ENCODE results near the gene SPRING1.
"Not testable (repeated sequence)": the region's sequence is repeated elsewhere in the genome, so short reads cannot be mapped to it uniquely, and the experiment has no call there.

SPRING1 gene

DNA sequence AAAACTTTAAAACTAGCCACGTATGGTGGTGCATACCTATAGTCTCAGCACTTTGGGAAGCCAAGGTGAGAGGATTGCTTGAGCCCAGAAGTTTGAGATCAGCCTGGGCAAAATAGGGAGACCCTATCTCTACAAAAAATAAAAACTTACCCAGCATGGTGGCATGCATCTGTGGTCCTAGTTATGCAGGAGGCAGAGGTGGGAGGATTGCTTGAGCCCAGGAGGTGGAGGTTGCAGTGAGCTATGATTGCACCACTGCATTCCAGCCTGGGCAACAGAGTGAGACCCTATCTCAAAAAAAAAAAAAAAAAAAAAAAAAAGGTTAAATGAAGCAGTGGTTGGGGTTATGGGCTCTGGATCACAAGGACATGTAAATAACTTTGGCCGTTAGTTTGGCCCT lies 4.9 kb upstream of the SPRING1 start:
- in situ Hi-C loops (cut with MboI; ENCODE audit: low sequenced_read_pairs): not testable (repeated sequence)

DNA sequence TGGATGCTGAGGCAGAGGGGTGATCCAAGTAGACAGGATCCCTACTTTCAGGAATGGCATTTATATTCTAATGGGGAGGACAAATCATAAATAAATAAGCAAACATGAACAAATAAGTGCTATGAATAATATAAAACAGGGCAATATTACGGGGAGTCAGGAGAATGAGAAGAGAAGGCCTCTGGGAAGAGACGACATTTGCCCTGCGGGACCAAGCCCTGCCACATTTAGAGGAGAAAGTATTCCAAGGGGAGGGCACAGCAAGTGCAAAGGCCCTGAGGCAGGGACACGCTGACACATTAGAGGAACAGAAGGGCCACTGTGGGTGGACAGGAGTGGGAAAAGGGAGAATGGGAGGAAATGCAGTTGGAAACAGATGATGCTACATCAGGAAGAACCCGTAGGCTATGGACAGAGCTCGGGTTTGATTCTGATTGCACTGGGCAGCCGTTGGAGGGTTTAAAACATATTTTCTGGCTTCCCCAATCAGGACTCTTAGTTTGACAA lies 1.6 kb upstream of the SPRING1 start:
- in situ Hi-C loops (cut with MboI; ENCODE audit: low sequenced_read_pairs): no loop called here

GRCh38 chr12:116736962-116737773 lies 701 bp downstream of the SPRING1 start:
- in situ Hi-C loops (cut with MboI; ENCODE audit: low sequenced_read_pairs): no loop called here

- in situ Hi-C loops (cut with MboI; ENCODE audit: low sequenced_read_pairs): no loop called here
These were observed 1.8 kb downstream of the SPRING1 start for GRCh38 chr12:116735951-116736599.

DNA sequence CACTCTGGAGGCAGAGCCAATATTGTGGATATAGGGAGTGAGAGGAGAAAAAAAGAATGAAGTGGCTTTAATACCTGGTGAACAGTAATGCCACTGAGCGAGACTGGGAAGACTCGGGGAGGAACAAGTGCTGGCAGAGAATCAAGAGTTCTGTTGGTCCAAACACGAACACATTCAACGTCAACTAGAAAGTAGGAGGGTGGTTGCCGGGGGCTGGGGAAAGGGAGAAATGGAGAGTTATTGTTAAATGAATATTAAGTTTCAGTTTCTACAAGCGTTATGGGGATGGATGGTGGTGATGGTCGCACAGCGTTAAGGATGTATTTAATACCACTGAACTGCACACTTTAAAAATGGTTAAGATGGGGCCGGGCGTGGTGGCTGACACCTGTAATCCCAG lies 2.8 kb downstream of the SPRING1 start:
- in situ Hi-C loops (cut with MboI; ENCODE audit: low sequenced_read_pairs): no loop called here

- in situ Hi-C loops (cut with MboI; ENCODE audit: low sequenced_read_pairs): no loop called here
These were observed 3.6 kb downstream of the SPRING1 start for GRCh38 chr12:116734156-116734768.

DNA sequence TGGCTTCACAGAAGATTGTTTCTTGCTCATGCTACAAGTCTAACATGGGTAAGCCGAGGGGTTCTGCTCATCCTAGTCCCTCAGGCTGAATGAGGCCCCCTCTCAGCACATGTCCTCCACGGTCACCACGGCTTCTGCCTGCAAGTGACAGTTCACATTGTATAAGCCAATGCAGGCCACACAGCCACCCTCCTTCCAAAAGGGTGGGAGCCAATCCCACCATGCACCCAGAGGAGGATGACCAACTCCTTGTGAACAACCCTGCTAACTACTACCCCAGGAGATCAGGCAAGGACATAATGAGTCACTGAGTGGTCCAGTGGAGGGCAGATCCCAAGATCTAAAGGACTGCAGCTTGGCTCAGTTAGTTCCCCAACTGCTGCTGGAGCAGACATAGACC lies 6.1 kb downstream of the SPRING1 start:
- in situ Hi-C loops (cut with MboI; ENCODE audit: low sequenced_read_pairs): no loop called here

DNA sequence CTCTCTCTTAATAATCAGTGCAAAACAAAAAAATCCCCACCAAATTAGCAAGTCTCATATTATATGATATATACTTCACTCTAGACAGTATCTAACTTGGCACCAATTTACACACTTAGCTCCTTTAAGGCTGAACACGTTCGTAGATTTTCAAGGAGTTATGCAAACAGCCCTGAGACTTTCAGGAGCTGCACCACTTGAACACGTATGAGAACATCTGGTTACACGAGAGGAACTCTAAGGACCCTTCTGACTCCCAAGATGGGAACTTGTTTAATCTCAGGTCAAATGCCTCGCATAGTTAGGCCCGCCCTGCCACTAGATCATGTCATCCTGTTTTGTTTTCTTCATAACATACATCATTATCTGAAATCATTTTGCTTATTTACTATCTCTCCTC lies 10.0 kb downstream of the SPRING1 start:
- in situ Hi-C loops (cut with MboI; ENCODE audit: low sequenced_read_pairs): no loop called here

GRCh38 chr12:116727261-116727660 lies 10.6 kb downstream of the SPRING1 start:
- in situ Hi-C loops (cut with MboI; ENCODE audit: low sequenced_read_pairs): no loop called here

DNA sequence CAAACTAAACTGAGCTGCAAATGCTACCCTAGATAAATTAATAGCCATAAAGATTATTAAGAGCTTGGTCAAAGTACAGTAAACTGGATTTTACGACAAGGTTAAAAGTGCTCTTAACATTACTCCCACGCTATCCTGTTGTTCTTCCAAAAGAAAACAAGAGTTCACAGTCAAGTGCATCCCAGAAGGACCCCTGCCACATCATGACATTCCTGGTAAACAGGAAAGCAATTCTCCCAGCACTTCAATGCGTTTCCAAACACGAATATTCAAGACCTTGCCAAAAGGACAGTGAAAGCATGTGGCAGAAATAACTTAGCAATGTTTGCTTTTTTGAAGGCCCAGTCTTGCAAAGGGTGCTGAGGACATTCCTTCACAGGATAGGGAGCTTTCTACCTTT lies 11.2 kb downstream of the SPRING1 start:
- in situ Hi-C loops (cut with MboI; ENCODE audit: low sequenced_read_pairs): no loop called here

- in situ Hi-C loops (cut with MboI; ENCODE audit: low sequenced_read_pairs): no loop called here
These were observed 15.6 kb downstream of the SPRING1 start for GRCh38 chr12:116722245-116722644.

DNA sequence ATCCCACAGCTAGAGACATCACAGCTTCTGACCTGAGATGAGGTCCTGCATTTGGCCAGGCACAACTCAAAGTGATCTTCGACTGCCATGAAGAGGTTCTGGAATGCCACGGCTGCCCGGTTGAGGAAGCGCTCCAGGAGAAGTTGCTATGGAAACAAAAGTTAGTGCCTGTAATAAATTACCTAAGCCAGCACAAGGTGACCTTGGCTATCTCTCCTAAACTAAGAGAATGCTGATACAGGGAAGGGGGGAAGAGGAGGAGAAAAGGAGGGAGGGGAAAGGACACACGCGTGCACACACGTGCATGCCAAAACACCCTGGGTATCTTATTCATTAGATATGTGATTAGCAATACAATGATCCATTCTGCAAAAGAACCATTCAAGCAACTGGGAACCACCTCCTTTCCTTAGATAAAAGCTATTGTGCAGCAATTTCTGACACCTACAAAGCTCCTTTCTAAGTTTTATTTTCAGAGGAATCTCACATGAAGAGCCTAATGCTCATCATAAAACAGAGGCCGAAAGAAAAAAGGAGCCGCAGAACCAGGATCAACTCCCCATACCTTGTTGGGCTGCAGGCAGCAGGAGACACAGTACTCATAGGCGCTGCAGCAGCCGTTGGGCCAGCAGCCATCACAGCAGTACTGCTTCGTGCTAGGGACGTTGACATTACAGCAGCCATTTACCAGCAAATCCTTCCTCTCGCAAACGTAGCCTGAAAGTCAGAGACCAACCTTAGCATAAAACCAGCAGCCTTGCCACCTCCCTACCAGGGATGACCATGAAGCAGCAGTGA lies 17.9 kb downstream of the SPRING1 start:
- in situ Hi-C loops (cut with MboI; ENCODE audit: low sequenced_read_pairs): no loop called here

- in situ Hi-C loops (cut with MboI; ENCODE audit: low sequenced_read_pairs): no loop called here
These were observed 19.0 kb downstream of the SPRING1 start for GRCh38 chr12:116718655-116719454.

DNA sequence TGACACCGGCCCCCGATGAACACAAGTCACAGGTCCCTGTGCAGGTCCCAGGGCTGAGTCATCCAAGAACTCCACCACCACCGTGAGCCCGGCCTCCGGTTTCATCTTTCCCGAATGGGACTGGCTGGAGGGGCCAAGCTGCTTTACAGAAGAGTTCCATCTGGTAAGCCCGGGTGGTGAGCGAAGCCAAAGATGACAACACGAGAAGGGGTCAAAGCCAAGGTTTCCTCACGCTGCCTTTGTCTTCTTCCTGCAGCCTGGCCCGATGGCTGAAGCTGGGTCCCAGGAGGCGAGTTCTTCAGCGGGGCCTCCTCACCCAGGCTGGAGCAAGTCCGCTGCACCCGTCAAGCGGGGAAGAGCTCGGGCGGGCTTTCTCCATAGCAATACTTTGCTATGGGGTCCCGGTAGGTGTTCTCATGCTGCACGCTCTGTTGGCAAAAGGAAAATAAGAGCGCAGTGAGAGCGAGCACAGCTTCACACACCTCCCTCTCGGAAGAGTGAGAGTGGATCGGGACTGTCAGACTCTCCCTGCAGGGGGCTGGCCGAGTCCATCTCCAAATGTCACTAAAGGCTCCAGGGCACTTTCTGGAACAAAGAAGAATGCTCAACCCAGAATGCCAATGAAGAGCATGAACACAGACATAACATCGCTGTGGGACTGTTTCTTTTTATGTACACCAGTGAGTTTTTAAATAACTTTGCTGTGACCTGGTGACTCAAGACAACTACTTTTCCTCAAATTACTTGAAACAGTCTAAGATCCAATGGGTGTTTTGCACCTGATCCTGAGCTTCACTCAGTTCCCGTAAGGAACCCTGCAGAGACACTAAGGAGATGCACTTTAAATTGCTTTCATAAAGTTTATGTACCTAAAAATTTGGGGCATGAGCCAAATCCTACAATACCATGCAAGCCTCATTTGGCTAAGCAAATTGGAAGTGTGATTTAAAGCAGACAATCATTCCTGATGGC lies 20.1 kb downstream of the SPRING1 start:
- in situ Hi-C loops (cut with MboI; ENCODE audit: low sequenced_read_pairs): no loop called here

- in situ Hi-C loops (cut with MboI; ENCODE audit: low sequenced_read_pairs): no loop called here
These were observed 23.7 kb downstream of the SPRING1 start for GRCh38 chr12:116714175-116714574.

DNA sequence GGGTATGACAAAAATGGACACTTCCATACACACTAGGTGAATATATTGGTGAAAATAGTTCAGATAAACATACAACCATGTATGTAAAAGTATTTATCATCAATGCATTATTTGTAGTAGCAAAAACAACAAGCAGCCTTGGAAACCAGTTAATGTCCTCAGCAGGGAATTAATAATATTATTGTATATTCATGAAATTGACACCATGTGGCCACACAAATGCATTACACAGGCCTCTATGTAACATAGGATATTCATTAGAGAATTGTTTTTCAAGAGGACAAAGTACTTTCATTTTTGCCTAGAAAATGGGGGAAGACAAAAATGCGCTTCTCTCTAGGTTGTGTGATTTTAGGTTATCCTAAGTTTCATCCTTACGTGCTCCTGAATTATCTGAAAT lies 24.3 kb downstream of the SPRING1 start:
- in situ Hi-C loops (cut with MboI; ENCODE audit: low sequenced_read_pairs): no loop called here

- in situ Hi-C loops (cut with MboI; ENCODE audit: low sequenced_read_pairs): no loop called here
These were observed 25.2 kb downstream of the SPRING1 start for GRCh38 chr12:116712458-116713303.
